Islet of Langerhans (tissue), 1 donor: ENCODE measurements around the gene RAB14.
A peak's percentile ranks its signal among the peaks of the same experiment; 100 is the strongest.

Experiments
- FAIRE-seq: peaks from one replicate; lab custom pipeline; 2011; peaks lifted over from hg19 to GRCh38; lab: Jason Lieb, UNC

The RAB14 gene

GRCh38 chr9:121219530-121219929 lies 17.9 kb upstream of the RAB14 start:
- FAIRE-seq: no peak

- FAIRE-seq: no peak
Measured at GRCh38 chr9:121218357-121219027, 16.8 kb upstream of the RAB14 start.

GRCh38 chr9:121217609-121218292 lies 16.1 kb upstream of the RAB14 start:
- no peak for FAIRE-seq

GRCh38 chr9:121216271-121216805 lies 14.7 kb upstream of the RAB14 start:
- FAIRE-seq: no peak

GRCh38 chr9:121214005-121214404 lies 12.3 kb upstream of the RAB14 start:
- no peak for FAIRE-seq

- FAIRE-seq: peak; percentile 65
Measured at GRCh38 chr9:121213136-121213806, 11.6 kb upstream of the RAB14 start.

GRCh38 chr9:121210536-121210935 lies 8.9 kb upstream of the RAB14 start:
- no peak for FAIRE-seq

GRCh38 chr9:121207371-121207940 lies 5.8 kb upstream of the RAB14 start:
- no peak for FAIRE-seq

- FAIRE-seq: no peak
Measured at GRCh38 chr9:121206516-121207370, 5.1 kb upstream of the RAB14 start.

GRCh38 chr9:121204611-121205010 lies 2.9 kb upstream of the RAB14 start:
- FAIRE-seq: no peak

GRCh38 chr9:121204121-121204520 lies 2.5 kb upstream of the RAB14 start:
- no peak for FAIRE-seq

GRCh38 chr9:121201045-121201737 lies 478 bp downstream of the RAB14 start:
- FAIRE-seq: no peak

GRCh38 chr9:121200356-121200755 lies 1.3 kb downstream of the RAB14 start:
- no peak for FAIRE-seq

- no peak for FAIRE-seq
Measured at GRCh38 chr9:121199921-121200320, 1.7 kb downstream of the RAB14 start.

GRCh38 chr9:121198512-121199042 lies 3.1 kb downstream of the RAB14 start:
- no peak for FAIRE-seq

GRCh38 chr9:121197132-121197531 lies 4.5 kb downstream of the RAB14 start:
- no peak for FAIRE-seq

GRCh38 chr9:121196389-121196788 lies 5.3 kb downstream of the RAB14 start:
- FAIRE-seq: peak; percentile 33

GRCh38 chr9:121194730-121195129 lies 6.9 kb downstream of the RAB14 start:
- FAIRE-seq: no peak

- FAIRE-seq: no peak
Measured at GRCh38 chr9:121192959-121193640, 8.6 kb downstream of the RAB14 start.

- FAIRE-seq: no peak
Measured at GRCh38 chr9:121192518-121192917, 9.2 kb downstream of the RAB14 start.
